GM12891 (cell line): Measurements from ENCODE around the gene TP73.
A peak's percentile ranks its signal among the peaks of the same experiment; 100 is the strongest.
"Not testable (repeated sequence)": the region's sequence is repeated elsewhere in the genome, so short reads cannot be mapped to it uniquely, and the experiment has no call there.

ENCODE experiments used
- DNase-seq: peaks from one replicate; pipeline ENCODE4 v3.0.0; 2011; ENCODE audit warnings: low spot score; ENCODE audit not compliant: insufficient read length
- FAIRE-seq: peaks from 2 replicates; lab custom pipeline; 2011; peaks lifted over from hg19 to GRCh38; lab: Jason Lieb, UNC
- PAX5 ChIP-seq: IDR thresholded peaks from 2 replicates; pipeline ENCODE4 v1.6.1; 2011; ENCODE audit warnings: low read length, moderate library complexity, mild to moderate bottlenecking; ENCODE audit not compliant: insufficient read depth, severe bottlenecking
- POLR2A ChIP-seq: IDR thresholded peaks from 2 replicates; pipeline ENCODE4 v1.6.1; 2011; ENCODE audit warnings: low read depth, low read length, control low read depth
- POLR2AphosphoS5 ChIP-seq: IDR thresholded peaks from 2 replicates; pipeline ENCODE4 v1.6.1; 2011; ENCODE audit warnings: low read depth, low read length, control low read depth
- POU2F2 ChIP-seq: IDR thresholded peaks from 2 replicates; pipeline ENCODE4 v1.6.1; 2011; ENCODE audit warnings: low read depth, mild to moderate bottlenecking, control low read depth, low read length, moderate library complexity
- SPI1 ChIP-seq: IDR thresholded peaks from 2 replicates; pipeline ENCODE4 v1.6.1; 2011; ENCODE audit warnings: low read depth, low read length, control low read depth
- TAF1 ChIP-seq: IDR thresholded peaks from 2 replicates; pipeline ENCODE4 v1.6.1; 2011; ENCODE audit warnings: low read depth, low read length, control low read depth

The TP73 gene

DNA sequence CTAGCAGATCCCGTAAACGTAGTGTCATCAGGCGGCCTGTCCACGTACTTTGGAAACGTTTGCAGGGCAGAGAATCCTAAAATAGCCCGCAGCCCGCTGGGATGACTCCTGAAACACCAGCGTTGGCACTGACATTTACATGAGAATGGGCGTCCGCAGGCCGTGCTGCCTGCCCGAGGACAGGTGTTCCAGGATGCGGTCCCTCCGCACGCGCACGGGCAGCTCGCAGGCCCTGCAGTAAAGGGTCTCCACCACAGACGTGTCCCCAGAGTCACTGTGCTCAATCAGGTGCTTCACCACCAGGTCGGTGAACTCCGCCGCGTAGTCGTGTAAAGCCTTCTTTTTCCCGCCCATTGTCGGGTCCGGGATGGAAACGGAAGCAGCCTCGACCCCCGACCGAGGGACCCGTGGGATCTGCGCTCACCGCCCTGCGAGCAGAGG lies 94.1 kb downstream of the TP73 start:
- DNase-seq: no peak
- no peak for TF ChIP-seq POU2F2
- no peak for TF ChIP-seq TAF1
- no peak for TF ChIP-seq PAX5
- TF ChIP-seq SPI1: no peak
- no peak for TF ChIP-seq POLR2A
- TF ChIP-seq POLR2AphosphoS5: no peak
- no peak for FAIRE-seq

DNA sequence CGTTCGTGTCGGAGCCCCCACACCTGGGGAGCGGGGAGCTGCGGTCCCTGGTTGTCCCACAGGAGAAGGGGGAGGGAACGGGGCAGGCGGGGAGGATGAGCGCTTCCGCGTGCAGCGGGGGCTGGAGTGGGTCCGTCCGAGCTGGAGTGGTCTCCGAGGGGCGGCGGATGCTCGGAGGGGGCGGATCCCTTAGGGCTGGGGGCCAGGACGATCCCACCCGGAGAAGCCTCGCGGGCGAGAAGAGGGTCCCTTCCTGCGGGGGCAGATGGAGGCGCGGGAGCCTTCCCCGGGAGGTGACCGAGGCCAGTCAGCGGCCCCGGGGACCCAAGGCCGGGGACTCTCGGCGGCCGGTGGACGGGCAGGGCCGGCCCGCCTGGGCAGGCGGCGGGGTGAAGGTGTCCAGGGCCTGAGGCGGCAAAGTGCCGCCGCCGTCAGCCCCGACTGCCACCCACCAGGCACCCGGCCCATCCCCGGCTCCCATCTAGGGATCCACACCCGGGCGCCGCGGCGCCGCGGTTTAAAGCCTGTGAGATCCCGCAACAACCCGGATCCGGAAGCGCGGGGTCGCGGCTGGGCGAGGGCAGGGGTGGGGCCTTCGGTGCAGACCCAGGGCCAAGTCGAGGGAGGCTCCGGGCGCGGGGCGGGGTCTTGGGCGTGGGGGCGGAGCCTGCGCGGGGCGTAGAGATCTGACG lies 94.7 kb downstream of the TP73 start:
- DNase-seq (peak; percentile 99), FAIRE-seq (peak; percentile 85)
- TF ChIP-seq POU2F2: no peak
- TF ChIP-seq SPI1: no peak
- TF ChIP-seq POLR2AphosphoS5: no peak
- TF ChIP-seq POLR2A: no peak
- no peak for TF ChIP-seq TAF1
- TF ChIP-seq PAX5: no peak

DNA sequence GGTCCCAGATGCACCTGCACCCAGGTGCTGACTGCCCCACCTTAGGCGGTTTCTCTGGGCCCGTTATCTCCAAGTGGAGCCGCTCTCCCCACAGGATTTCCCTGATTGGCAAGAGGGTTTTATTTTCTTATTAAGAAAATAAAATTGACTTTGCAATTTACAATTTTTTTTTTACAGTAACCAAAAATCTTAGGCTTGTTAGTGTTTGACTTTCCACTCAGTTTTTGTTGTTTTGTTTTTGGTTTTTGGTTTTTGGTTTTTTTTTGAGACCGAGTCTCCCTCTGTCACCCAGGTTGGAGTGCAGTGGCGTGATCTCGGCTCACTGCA lies 95.2 kb downstream of the TP73 start:
- no peak for FAIRE-seq
- TF ChIP-seq POU2F2 (no peak), POLR2A (no peak), PAX5 (no peak), TAF1 (no peak), SPI1 (no peak), POLR2AphosphoS5 (no peak)

DNA sequence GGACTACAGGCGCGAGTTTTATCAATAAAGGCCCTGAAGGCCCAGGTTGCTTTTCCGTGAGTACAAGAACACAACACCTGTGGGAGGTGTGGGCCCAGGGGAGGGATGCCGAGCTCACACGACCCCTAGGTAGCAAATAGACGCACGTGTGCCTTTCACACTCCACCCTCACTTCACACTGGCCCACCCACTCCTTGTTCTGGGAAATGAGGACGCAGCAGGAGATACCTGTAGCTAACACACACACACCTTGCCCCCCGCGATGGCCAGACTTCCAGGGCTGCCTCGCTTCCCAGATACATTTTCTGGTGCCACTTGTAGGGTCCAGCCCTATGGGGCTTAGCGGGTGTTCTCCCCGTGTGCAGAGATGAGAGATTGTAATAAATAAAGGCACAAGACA lies 95.6 kb downstream of the TP73 start:
- FAIRE-seq: no peak
- DNase-seq: no peak
- TF ChIP-seq POU2F2 (no peak), PAX5 (no peak), TAF1 (no peak), SPI1 (no peak), POLR2AphosphoS5 (no peak), POLR2A (no peak)

More for the DNA sequence above, 95.2 kb downstream of the TP73 start:
- DNase-seq: no peak

DNA sequence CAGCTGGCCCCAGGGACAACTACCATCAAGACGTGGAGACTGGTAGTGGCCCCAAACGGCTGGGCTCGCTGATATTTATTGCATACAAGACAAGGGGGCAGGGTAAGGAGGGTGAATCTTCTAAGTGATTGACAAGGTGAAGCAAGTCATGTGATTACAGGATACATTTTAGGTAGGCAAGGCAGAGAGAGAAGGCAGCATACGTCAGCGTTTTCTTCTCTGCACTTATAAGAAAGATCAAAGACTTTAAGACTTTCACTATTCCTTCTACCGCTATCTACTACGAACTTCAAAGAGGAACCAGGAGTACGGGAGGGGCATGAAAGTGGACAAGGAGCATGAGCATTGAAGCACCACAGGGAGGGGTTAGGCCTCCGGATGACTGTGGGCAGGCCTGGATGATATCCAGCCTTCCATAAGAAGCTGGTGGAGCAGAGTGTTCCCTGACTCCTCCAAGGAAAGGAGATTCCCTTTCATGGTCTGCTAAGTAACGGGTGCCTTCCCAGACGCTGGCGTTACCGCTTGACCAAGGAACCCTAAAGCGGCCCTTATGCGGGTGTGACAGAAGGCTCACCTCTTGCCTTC lies 96.1 kb downstream of the TP73 start:
- FAIRE-seq, DNase-seq: not testable (repeated sequence)

DNA sequence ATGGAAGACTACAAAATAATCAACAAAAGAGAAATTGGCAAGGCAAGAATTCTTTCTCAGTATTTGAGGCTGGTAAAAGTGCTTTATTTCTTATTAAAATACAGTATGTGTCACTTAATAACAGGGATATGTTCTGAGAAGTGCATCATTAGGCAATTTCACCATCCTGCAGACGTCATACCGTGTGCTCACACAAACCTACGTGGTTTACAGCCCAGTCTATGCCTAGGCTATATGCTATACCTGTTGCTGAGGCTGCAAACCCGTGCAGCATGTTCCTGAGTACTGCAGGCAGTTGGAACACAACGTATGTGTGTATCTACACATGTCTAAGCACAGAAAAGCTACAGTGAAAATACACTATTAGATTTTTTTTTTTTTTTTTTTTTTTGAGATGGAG lies 97.2 kb downstream of the TP73 start:
- FAIRE-seq (no peak), DNase-seq (no peak)
- TF ChIP-seq POU2F2 (no peak), SPI1 (no peak), POLR2AphosphoS5 (no peak), PAX5 (no peak), POLR2A (no peak), TAF1 (no peak)

DNA sequence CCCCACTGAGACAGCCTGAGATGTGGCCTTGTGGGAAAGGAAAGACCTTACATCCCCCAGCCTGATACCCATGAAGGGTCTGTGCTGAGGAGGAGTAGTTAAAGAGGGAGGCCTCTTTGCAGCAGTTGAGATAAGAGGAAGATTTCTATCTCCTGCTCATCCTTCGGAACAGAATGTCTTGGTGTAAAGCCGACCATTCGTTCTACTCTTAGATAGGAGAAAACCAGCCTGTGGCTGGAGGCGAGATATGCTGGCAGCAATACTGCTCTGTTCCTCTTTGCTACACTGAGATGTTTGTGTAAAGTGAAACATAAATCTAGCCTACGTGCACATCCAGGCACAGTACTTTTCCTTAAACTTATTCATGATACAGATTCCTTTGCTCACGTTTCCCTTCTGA lies 98.4 kb downstream of the TP73 start:
- TF ChIP-seq POLR2AphosphoS5 (no peak), TAF1 (no peak), SPI1 (no peak), POU2F2 (no peak), PAX5 (no peak), POLR2A (no peak)
- no peak for DNase-seq
- FAIRE-seq: no peak

DNA sequence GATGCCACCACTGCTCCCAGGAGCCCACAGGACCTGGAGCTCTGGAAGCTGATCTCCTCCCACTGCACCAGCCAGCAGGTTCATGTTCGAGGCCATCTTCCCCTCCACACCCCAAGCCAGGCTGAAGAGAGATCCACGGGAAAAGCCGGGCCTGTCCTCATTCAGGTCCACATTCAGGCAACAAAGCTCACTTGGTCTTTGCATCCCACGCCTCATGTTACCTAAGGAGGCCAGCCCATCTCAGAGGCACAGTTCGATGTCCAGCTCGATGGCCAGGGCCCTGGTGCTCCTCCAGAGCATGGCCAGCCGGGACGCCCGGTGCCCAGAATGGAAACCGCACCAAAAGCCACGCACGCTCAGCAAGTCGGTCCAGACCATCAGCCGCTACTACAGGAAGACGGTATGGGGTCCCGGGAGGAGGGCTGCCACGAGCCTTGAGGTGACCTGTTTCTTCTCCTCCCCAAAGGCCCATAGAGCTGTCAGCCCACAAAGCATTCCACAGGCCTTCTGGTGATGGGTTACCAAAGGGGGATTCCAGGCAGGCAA lies 100.2 kb downstream of the TP73 start, which contains the start of gene CCDC27:
CCDC27 (plus strand) TSS at position 51 of the 546 bp plus-strand sequence; CDS start at position 83, 32 bp downstream.
- no peak for FAIRE-seq
- TF ChIP-seq SPI1: no peak
- TF ChIP-seq PAX5: no peak
- no peak for TF ChIP-seq POLR2AphosphoS5
- TF ChIP-seq TAF1: no peak
- no peak for TF ChIP-seq POU2F2
- no peak for TF ChIP-seq POLR2A
- DNase-seq: no peak

DNA sequence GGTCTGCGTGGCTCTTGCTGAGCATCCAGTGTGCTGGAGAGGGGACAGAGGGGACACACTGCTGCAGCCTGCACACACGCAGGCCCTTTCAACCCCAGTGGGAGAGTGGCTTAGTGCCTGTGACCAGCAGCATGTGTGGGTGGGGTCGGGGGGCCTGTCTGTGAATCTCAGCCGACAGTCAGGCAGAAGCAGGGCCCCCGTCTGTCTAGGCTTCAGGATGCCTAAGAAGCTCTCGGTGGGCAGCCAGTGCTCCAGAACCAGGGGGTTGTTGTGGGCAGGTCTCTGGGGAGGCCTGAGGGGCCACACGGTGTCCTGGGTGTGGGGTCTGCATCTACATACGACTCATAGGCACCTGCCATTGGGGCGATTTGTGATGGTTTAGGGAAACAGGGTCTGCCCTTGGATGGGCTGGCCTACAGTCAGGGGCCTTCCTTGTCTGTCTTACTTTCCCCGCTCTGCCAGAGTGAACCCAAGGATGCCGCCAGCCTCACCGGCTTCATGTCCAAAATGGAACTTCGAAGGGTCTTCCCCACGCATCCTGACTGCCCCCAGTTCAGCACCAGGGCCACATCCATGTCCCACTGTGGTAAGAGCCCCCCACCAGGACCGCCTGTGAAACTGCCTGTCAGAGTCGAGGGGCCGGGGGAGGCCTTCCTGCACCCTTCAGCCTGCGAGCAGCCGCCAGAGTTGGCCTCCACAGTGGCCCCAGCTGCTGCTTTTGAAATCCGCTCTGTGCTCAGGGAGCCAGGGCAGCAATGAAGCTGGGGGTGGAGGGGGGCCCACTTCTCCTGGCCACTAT lies 101.5 kb downstream of the TP73 start:
- DNase-seq: no peak
- FAIRE-seq: no peak

More for the DNA sequence above, 101.5 kb downstream of the TP73 start:
- TF ChIP-seq POLR2A (no peak), POLR2AphosphoS5 (no peak), SPI1 (no peak), TAF1 (no peak), PAX5 (no peak), POU2F2 (no peak)
